Neural crest cell (in vitro differentiated cells): ENCODE data around the gene MAPK8IP2. TPM values are rescaled to one million over a fixed set of nuclear protein-coding genes. Genes with fewer than 3 reads are reported as not detected.

Source experiments
- DNase-seq: peaks from one replicate; pipeline ENCODE4 v3.0.0; 2021; ENCODE audit warnings: low read depth, mixed read lengths, low spot score
- H3K27ac Mint-ChIP-seq: one replicate; pipeline ENCODE4 v1.8.0; 2021; ENCODE audit warnings: mild to moderate bottlenecking, mixed read lengths; ENCODE audit not compliant: unreplicated experiment
- H3K27me3 Mint-ChIP-seq: 2 replicates; pipeline ENCODE4 v1.8.0; 2021; ENCODE audit warnings: low read depth, mild to moderate bottlenecking, mixed read lengths
- H3K36me3 Mint-ChIP-seq: 2 replicates; pipeline ENCODE4 v1.8.0; 2021; ENCODE audit warnings: low read depth, mild to moderate bottlenecking, mixed read lengths
- H3K4me1 Mint-ChIP-seq: 2 replicates; pipeline ENCODE4 v1.8.0; 2021; ENCODE audit warnings: mixed read lengths
- H3K4me3 Mint-ChIP-seq: one replicate; pipeline ENCODE4 v1.8.0; 2021; ENCODE audit warnings: mild to moderate bottlenecking, mixed read lengths
- H3K9me3 Mint-ChIP-seq: 2 replicates; pipeline ENCODE4 v1.8.0; 2021; ENCODE audit warnings: mixed read lengths
- total RNA-seq: library from RNA; stranded (reverse); gene quantifications from 2 replicates; pipeline ENCODE4 v1.2.1, GENCODE V29; 2021
- TF ChIP-seq, protein P1 (sequence below): fragments of 200-600 bp; sonication (generic); conservative IDR thresholded peaks from 2 replicates; pipeline ENCODE4 v1.5.0; 2021; ENCODE audit warnings: antibody characterized with exemption, mild to moderate bottlenecking

MAPK8IP2 gene
- total RNA-seq, 1 donor from 2014 or later, result 31.8 TPM

DNA sequence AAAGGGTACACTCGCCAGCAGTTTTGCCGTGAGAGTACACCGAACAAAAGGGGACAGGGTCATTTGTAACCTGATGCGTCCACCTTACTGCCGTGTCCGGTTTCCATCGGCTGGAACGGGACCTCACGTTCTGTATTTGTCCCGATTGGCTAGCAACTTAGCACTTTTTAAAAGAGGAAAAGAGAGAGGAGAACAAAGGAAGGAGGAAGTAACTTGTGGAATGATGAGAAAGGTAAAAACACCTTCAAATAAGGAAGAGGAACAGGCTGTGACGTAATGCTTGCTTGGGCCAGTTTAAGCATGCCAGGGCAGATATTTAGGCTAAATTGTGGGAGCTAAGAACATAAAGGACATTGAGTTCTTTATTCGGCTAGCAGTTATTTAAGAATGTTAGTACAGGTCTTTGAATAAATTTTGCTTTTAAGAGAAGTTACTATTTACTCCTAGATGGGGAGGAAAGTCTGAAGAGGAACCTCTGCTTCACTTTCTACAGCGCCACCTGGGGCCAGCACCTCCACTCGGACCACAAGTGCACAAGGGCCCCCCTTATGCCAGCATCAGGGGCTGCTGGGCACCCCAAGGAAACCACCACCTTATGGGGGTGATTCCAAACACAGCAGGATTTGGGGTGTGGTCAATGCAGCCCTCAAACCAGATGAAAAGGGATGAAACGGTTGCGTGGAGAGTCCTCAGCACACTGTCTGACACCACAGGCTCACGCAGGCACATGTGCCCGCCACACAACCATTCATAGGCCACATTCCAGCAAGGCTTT is 21.5 kb downstream of the MAPK8IP2 start:
- H3K4me1 Mint-ChIP-seq, result peaks cover 24% of the 10 kb centered on the region
- H3K4me3 Mint-ChIP-seq, result peak overlapping the region; percentile 35
- no peaks in the 10 kb centered on the region for H3K9me3 Mint-ChIP-seq
- H3K27ac Mint-ChIP-seq, result no peak overlapping the region
- TF ChIP-seq, protein P1, sequence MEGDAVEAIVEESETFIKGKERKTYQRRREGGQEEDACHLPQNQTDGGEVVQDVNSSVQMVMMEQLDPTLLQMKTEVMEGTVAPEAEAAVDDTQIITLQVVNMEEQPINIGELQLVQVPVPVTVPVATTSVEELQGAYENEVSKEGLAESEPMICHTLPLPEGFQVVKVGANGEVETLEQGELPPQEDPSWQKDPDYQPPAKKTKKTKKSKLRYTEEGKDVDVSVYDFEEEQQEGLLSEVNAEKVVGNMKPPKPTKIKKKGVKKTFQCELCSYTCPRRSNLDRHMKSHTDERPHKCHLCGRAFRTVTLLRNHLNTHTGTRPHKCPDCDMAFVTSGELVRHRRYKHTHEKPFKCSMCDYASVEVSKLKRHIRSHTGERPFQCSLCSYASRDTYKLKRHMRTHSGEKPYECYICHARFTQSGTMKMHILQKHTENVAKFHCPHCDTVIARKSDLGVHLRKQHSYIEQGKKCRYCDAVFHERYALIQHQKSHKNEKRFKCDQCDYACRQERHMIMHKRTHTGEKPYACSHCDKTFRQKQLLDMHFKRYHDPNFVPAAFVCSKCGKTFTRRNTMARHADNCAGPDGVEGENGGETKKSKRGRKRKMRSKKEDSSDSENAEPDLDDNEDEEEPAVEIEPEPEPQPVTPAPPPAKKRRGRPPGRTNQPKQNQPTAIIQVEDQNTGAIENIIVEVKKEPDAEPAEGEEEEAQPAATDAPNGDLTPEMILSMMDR, result no peak
- H3K27me3 Mint-ChIP-seq, result peaks cover 34% of the 10 kb centered on the region
- H3K36me3 Mint-ChIP-seq, result no peaks in the 10 kb centered on the region
- no peak for DNase-seq

DNA sequence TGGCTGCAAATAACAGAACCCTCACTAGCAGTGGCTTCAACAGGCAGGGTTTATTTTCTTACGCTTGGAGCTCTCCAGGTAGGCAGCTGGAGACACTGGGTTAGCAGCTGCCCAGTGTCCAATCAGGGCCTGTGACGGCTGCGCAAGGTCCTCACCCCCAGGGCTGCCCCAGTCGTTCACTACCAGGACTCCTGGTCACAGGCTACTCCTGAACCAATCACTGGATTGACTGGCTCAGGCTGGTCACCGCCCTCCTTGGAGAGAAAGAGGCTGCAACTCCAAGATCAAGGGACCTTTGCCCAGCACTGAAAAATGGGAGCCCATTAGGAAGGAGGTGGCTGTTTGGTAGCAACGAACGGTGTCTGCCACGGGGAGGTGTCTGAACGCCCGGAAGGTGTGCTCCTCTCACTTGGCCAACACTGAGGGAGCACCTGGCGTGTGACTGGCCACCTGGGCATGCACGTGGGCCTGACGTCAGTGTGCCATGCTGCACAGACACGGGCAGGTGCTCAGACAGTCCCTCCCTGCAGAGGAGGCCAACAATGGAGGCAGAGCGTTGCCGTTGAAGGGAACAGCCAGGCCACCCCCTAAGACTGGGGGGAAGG is 22.2 kb downstream of the MAPK8IP2 start:
- Mint-ChIP-seq H3K9me3 (no peaks in the 10 kb centered on the region), H3K36me3 (no peaks in the 10 kb centered on the region), H3K4me1 (peaks cover 24% of the 10 kb centered on the region), H3K4me3 (no peak overlapping the region), H3K27me3 (peaks cover 34% of the 10 kb centered on the region), H3K27ac (no peak overlapping the region)
- TF ChIP-seq, protein P1, result no peak
- DNase-seq, result no peak

DNA sequence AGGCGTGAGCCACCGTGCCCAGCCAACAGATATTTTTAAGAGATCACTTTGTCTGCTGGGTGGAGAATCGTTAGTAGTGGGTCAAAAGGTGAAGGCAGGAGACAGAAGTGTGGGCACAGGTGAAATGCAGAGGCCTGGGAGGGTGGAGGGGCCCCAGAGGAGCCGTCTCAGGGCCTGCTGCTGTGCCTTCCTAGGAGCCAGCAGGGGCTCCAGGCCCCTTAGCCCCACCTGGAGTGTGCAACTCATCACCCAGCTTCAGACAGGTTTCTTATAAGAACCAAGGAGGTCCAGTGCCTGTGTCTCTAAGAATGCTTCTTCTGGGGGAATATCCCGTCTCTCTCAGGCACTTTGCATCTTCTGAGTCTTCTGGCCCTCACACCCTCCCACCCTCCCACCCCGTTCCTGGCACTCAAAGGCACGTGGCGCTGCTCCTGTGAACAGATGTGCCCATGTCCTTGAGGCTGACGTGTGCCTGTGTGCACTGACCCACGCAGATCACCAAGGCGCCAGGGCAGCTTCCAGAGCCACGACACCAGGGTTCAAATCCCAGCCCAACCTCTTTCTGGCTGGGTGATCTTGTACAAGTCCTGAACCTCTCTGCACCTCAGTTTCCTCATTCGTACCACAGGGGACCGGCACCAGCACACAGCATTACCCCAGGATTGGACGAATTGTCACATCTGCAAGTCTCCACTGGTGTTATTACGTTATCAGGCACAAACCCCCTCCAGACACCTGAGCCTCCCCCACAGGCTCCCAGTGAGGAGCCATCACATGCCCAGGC is 23.9 kb downstream of the MAPK8IP2 start:
- Mint-ChIP-seq H3K36me3 (no peaks in the 10 kb centered on the region), H3K27ac (no peak overlapping the region), H3K27me3 (peaks cover 32% of the 10 kb centered on the region), H3K4me3 (peak overlapping the region; percentile 40), H3K9me3 (no peaks in the 10 kb centered on the region), H3K4me1 (peaks cover 32% of the 10 kb centered on the region)
- no peak for DNase-seq
- TF ChIP-seq, protein P1, result no peak

DNA sequence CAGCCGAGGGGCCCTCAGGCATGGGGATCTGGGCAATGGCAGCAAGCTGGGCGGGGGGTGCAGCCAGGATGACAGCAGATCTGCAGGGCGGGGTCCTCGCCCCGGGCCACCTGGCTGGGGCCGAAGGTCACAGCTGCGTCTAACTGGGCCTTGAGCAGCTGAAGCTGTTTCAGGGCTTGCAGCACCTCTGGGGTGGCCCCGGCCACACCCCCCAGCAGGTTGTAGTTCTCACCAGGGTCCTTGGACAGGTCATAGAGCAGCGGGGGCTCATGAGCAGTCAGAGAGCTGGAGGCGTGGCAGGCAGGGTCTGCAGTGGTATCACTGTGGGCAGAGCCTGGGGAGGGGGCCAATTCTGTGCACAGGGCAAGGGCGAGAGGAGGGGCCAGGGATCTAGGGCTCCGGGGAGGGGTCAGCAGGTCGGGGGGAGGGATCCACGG is 24.6 kb downstream of the MAPK8IP2 start:
- no peak overlapping the region for H3K4me3 Mint-ChIP-seq
- H3K9me3 Mint-ChIP-seq, result no peaks in the 10 kb centered on the region
- DNase-seq, result no peak

More for the DNA sequence above, 24.6 kb downstream of the MAPK8IP2 start:
- H3K36me3 Mint-ChIP-seq, result no peaks in the 10 kb centered on the region
- no peak overlapping the region for H3K27ac Mint-ChIP-seq
- peaks cover 26% of the 10 kb centered on the region for H3K27me3 Mint-ChIP-seq
- peaks cover 32% of the 10 kb centered on the region for H3K4me1 Mint-ChIP-seq
- TF ChIP-seq, protein P1, result no peak
